KG1 (cell line): Measurements from ENCODE around the gene RAB8B.
"Not testable (repeated sequence)": the region's sequence is repeated elsewhere in the genome, so short reads cannot be mapped to it uniquely, and the experiment has no call there.

Experiments used
- DNase-seq: peaks from one replicate; lab custom pipeline; 2025; lab: John Stamatoyannopoulos, UW

The RAB8B gene

GRCh38 chr15:63186065-63186464 lies 3.3 kb upstream of the RAB8B start:
- no peak for DNase-seq

- DNase-seq, result no peak
Observed at GRCh38 chr15:63187589-63188226, 1.7 kb upstream of the RAB8B start.

- DNase-seq, result no peak
Observed at GRCh38 chr15:63188247-63188925, 1.0 kb upstream of the RAB8B start.

GRCh38 chr15:63189941-63190768 lies 749 bp downstream of the RAB8B start:
- DNase-seq, result no peak

GRCh38 chr15:63190769-63191649 lies 1.6 kb downstream of the RAB8B start:
- no peak for DNase-seq

GRCh38 chr15:63191895-63192618 lies 2.7 kb downstream of the RAB8B start:
- peak; percentile 79 for DNase-seq

- no peak for DNase-seq
Observed at GRCh38 chr15:63192619-63193206, 3.3 kb downstream of the RAB8B start.

- no peak for DNase-seq
Observed at GRCh38 chr15:63194302-63194701, 4.9 kb downstream of the RAB8B start.

GRCh38 chr15:63194880-63195568 lies 5.6 kb downstream of the RAB8B start:
- DNase-seq, result no peak

- DNase-seq, result no peak
Observed at GRCh38 chr15:63195569-63196015, 6.2 kb downstream of the RAB8B start.

GRCh38 chr15:63196842-63197241 lies 7.4 kb downstream of the RAB8B start:
- DNase-seq, result no peak

- DNase-seq, result no peak
Observed at GRCh38 chr15:63197626-63198025, 8.2 kb downstream of the RAB8B start.

GRCh38 chr15:63198371-63199250 lies 9.2 kb downstream of the RAB8B start:
- no peak for DNase-seq

- no peak for DNase-seq
Observed at GRCh38 chr15:63200464-63201249, 11.3 kb downstream of the RAB8B start.

- DNase-seq, result no peak
Observed at GRCh38 chr15:63202861-63203260, 13.5 kb downstream of the RAB8B start.

GRCh38 chr15:63203451-63204090 lies 14.2 kb downstream of the RAB8B start:
- DNase-seq, result no peak

- DNase-seq, result no peak
Observed at GRCh38 chr15:63206079-63206478, 16.7 kb downstream of the RAB8B start.

- not testable (repeated sequence) for DNase-seq
Observed at GRCh38 chr15:63208824-63209223, 19.4 kb downstream of the RAB8B start.
